Hematopoietic multipotent progenitor cell treated with erythropoietin and hydrocortisone succinate and interleukin-3 and kit ligand, for 6 days (in vitro differentiated cells): Measurements from ENCODE around the gene ZBTB12.
A peak's percentile ranks its signal among the peaks of the same experiment; 100 is the strongest.
"Not testable (repeated sequence)": the region's sequence is repeated elsewhere in the genome, so short reads cannot be mapped to it uniquely, and the experiment has no call there.

Experiments
- DNase-seq: peaks from one replicate; pipeline ENCODE4 v3.0.0-alpha.2; 2015

ZBTB12 gene

DNA sequence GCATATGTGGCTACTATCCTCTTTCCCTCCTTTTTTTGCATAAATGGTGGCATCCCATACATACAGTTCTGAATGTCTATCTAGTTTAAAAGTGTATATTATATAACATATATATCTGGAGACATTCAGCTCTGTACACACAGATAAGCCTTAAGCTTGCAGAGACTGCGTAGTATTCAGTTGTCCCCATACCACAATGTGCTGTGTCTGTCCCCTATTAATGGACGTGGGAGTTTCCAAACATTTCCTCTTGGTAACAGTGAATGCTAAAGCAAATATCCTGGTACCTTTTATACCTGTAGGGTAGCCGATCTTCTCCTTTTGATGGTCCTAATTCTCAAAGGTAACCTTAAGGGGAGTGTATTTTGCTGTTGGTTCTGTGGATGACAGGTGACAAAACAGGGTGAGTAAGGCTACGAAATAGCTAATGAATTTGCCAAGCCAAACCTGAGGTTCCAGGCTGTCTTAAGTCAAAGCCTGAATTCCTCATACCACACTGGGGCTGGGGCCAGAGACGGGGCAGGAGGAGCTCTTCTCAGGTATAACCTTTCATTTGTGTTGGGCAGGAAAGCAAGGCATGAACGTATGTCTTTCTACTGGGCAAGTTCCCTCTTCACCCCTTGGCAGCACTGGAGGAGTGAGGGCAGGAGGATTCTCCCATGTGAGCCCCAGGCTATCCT lies 17.9 kb upstream of the ZBTB12 start:
- DNase-seq: no peak

DNA sequence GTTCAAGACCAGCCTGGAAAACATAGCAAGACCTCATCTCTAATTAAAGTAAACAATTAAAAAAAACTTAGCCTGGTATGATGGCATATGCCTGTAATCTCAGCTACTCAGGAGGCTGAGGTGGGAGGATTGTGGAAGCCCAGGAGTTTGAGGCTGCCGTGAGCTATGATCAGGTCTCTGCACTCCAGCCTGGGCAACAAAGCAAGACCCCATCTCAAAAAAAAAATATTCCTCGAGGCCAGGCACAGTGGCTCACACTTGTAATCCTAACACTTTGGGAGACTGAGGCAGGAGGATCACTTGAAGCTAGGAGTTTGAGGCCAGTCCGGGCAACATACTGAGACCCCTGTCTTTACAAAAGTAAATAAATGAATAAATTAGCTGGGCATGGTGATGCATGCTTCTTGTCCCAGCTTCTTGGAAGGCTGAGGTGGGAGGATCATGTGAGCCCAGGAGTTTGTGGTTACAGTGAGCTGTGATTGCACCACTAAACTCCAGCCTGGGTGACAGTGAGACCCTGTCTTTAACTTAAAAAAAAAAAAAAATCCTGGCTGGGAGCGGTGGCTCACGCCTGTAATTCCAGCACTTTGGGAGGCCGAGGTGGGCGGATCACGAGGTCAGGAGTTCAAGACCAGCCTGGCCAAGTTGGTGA lies 16.3 kb upstream of the ZBTB12 start:
- no peak for DNase-seq

DNA sequence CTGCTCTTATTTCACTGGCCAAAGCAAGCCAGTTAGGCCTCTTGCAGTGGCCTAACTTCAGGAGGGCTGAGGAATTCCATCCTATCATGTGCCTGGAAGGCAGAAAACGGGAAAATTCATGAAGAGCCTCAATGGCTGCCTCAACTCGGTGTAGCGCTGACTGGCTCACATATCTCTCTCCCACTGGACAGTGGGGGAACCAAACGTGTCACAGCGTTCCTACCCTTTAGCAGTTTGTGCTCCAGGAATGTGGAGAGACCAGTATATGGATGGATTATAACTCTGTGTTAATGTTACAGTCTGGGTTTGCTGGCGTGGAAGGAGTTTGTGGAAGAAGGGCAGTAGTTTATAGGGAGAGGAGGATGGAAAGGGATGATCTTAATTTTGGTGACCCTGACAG lies 13.9 kb upstream of the ZBTB12 start:
- DNase-seq: no peak

DNA sequence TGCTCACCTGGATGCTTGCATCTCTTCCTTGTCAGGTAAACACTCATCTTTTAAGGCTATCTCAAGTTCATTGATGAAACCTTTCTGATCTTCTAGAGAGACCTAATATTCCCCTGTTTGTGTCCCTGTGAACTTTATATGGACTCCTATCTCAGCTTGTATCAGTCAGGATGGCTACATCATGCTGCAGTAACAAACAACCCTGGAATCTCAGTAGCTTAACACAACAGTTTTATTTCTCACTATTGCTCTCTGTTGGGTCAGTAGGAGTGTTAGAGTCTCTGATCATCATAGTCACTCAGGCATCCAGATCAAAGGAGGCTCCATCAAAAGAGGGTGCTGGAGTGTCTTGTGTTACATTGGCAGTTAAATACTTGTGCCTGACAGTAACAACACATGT lies 13.5 kb upstream of the ZBTB12 start:
- no peak for DNase-seq

DNA sequence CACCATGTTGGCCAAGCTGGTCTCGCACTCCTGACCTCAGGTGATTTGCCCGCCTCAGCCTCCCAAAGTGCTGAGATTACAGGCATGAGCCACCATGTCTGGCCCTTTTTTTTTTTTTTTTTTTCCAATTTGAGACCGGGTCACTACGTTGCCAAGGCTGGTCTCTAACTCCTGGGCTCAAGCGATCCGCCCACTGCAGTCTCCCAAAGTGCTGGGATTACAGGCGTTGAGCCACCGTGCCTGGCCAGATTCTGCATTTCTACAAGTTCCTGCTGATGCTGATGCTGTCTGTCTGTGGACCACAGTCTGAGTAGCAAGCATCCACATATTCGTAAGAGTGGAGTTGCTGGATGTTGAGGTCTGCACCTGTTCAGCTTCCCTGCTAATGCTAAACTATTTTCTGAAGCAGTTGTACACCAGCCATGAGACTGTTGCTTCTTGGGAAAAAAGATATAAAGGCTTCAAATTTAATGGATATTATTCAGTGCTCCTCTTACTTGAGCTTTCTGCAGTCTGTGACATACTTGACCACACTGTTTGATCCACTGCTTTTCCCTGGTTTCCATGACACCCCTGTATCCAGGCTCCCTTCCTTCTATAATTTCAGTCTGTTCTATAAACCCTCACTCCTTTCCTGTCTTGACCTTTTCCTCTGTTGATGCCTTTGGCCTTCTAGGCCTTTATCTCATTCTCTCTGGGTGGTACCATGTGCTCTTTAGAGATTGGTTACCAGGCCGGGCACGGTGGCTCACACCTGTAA lies 10.1 kb upstream of the ZBTB12 start:
- DNase-seq: no peak

DNA sequence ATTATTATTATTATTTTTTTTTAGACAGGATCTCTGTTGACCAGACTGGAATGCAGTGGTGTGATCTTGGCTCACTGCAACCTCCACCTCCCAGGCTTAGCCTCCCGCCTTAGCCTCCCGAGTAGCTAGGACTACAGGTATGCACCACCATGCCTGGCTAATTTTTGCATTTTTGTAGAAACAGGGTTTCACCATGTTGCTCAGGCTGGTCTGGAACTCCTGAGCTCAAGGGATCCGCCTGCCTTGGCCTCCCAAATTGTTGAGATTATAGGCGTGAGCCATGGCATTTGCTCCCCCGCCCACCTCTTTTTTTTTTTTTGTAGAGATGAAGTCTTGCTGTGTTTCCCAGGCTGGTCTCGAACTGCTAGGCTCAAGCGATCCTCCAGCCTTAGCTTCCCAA lies 7.4 kb upstream of the ZBTB12 start:
- not testable (repeated sequence) for DNase-seq

DNA sequence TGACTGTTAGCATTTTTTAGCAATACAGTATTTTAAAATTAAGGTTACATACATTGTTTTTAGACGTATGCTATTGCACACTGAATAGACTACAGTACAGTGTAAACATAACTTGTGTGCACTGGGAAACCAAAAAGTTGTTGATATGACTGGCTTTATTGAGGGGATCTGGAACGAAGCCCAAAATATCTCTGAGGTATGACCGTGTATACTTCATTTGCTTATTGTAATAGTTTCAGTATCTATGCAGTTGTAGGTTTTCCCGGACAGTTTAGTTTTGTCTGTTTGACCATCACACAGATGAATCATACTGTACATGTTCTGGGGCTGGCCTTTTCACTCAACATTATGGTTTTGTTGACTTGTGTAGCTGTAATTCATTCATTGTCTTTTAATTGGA lies 6.9 kb upstream of the ZBTB12 start:
- no peak for DNase-seq

DNA sequence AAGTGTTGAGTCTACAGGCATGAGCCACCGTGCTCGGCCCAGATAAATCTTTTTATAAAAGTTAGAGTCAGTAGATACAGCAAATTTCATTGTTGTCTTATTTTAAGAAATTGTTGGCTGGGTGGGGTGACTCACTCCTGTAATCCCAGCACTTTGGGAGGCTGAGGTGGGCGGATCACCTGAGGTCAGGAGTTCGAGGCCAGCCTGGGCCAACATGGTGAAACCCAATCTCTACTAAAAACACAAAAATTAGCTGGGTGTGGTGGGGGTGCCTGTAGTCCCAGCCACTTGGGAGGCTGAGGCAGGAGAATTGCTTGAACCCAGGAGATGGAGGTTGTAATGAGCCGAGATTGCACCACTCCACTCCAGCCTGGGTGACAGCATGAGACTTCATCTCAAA lies 6.4 kb upstream of the ZBTB12 start:
- DNase-seq: not testable (repeated sequence)

DNA sequence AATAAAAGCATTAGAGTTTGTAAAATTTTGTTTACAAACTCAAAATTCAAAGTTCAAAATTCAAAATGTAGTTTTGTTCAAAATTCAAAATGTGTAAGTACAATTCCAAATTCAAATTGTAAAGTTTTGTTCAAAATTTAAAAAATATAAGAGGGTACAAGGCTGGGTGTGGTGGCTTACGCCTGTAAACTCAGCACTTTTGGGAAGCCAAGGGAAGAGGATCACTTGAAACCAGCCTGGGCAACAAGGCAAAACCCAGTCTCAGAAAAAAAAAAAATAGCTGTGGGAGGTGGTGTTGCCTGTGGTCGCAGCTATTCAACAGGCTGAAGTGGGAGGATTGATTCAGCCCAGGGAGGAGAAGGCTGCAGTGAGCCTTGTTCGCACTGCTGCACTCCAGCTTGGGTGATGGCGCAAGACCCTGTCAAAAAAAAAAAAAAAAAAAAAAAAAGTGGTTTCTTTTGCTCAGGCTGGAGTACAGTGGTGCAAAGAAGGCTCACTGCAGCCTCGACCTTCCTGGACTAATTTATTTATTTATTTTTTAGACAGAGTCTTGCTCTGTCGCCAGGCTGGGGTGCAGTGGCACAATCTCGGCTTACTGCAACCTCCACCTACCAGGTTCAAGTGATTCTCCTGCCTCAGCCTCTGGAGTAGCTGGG lies 5.4 kb upstream of the ZBTB12 start:
- peak; percentile 64 for DNase-seq

DNA sequence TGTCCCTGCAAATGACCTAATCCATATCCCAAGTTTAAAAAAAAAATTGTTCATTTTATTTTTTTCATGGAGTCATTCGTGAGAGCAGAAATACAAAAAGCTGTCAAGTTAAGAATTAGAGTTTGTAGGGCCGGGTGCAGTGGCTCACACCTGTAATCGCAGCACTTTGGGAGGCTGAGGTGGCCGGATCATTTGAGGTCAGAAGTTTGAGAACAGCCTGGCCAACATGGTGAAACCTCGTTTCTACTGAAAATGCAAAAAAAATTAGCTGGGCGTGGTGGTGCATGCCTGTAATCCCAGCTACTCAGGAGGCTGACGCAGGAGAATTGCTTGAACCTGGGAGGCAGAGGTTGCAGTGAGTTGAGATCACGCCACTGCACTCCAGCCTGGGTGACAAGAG lies 4.8 kb upstream of the ZBTB12 start:
- DNase-seq: not testable (repeated sequence)

DNA sequence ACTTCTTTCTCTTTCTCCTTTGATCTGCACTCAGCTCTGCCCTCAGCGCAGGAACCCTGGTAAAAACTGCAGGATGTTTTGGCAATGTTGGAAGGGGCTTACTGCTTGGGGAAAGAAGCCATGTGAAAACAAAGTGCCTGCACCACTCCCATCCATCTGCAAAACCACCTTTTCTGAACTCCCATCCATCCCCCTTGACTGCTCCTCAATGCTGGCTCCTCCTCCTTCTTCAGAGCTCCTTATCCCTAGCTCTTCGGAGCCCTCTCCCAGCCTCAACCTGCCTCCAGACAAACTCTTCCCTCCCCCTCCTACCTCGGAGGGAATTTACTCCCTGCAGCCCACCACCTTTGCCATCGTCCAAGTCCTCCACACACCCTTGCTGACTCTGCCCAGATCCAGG lies 4.2 kb upstream of the ZBTB12 start:
- no peak for DNase-seq

DNA sequence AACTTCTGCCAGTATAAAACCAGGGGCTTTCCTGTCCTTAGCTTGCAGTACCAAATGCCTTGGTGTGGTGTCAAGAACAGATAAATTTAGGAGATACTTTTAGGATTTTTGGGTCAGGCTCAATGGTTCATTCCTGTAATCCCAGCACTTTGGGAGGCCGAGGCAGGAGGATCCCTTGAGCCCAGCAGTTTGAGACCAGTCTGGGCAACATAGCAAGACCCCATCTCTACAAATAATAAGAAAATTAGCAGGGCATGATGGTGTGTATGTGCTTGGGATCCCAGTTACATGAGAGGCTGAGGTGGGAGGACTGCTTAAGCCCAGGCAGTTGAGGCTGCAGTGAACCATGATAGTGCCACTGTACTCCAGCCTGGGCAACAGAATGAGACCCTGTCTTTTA lies 3.2 kb upstream of the ZBTB12 start:
- no peak for DNase-seq

DNA sequence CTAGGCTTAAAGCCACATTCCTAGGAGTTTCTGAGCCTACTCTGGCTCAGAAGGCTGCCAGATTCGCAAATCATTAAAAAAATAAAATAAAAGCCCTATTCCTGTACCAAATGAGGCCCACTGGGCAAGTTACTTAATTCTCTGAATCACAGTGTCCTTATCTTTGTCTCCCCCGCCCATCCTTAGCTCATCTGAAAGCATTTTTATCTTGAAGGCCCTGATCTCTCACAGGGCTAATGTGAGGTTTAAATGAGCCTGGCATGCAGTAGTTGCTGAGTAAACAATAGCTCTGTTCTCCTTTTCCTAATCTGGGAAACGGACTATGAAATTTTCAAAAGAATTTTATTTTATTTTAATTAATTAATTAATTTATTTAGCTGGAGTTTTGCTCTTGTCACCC lies 2.1 kb upstream of the ZBTB12 start:
- DNase-seq: peak; percentile 65

DNA sequence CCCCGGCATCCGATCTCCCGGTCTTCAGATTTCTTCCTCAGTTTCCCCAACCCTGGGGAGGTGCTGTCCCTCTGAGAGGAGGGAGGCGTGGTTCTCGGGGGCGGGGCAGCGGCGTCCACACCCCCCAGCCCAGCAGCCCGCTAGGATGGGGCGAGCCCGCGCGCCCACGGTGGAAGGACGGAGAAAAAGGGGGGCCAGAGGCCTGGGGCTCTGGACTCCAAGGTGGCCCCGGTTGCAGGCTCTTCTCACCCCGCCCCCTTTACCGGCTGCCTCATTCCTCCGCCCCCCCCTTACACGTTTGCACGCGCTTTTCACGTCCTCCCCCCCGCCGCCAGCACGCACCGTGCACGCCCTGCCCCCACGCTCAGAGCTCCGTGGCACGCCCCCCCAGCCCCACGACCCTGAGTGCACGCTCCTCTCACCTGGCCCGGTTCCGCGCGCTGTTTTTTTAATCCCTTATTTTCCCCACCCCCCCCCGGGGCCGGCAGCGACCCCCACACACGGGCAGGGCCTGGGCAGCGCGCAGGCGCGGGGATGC lies 402 bp downstream of the ZBTB12 start:
- peak; percentile 82 for DNase-seq

DNA sequence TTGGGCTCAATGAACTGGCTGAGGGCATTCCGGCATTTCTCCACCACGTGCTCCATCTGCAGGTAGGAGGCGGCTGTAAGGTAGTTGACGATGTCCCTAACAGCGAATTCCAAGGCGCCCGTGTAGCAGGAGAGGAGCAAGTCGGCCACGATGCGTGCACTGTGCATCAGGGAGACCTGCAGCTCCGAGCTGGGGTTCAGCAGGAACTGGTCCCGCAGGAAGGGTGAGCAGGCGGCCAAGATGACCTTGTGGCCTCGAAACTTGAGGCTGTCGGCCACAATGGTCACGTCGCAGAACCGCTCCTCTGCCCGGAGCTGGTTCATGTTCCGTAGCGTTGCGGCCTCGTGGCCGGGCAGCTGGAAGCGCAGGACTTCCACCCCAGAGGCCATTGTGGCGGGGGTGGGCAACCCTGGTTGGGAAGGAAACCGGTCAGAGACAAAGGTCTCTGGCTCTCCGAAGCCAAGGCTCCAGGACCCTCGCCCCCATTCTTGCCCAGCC lies 920 bp downstream of the ZBTB12 start:
- no peak for DNase-seq

DNA sequence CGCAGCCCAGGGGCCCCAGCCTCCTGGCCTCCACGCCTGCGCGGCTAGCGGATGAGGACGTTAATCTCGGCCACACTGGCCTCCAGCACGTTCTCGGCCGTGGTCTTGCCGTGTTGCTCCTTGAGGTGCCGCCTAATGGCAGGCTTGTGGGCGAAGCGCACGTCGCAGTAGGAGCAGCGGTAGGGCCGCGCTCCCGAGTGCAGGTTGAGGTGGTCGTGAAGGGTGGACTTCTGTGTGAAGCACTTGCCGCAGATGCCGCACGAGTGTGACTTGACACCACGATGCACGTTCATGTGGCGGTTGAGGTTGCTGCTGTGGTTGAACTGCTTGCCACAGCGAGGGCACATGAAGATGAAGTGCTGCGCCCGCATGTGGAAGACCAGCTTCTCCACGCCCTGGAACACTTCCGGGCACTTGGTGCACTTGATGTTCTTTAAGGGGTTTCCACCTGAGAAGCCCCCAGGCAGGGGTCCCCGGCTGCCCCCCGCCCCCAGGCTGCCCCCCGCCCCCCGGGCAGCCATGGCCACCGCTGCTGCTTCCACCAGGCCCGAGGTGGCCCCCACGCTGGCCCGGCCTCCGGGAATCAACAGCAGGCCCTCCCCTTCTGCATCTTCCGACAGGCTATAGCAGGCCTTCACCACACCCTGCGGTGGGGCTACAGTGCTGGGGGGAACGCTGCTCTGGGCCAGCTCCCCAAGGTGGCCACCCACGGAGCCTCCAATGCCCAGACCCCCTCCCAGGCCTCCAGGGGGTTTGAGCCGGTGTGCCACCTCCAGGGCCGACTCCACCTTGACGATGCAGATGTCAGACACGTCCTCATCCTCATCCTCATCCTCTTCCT lies 1.8 kb downstream of the ZBTB12 start:
- DNase-seq: no peak

DNA sequence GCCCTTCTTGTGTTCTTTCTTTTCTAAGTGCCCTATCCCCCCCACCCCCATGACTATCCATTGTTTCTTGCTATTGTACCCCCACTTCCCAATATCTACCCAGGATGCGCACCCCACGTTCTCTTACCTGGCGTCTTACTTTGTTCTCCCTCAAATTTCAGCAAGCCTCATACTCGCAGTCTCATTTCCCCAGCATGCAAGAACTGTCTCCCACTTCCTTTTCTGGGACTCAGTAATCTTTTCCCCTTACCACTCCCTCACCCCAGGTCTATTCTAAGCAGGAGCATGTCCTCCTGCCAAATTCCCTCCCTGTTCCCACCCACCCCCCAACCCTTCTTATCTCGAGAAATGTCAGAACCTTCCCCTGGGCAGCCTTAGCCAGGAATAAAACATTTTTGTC lies 2.7 kb downstream of the ZBTB12 start:
- no peak for DNase-seq

DNA sequence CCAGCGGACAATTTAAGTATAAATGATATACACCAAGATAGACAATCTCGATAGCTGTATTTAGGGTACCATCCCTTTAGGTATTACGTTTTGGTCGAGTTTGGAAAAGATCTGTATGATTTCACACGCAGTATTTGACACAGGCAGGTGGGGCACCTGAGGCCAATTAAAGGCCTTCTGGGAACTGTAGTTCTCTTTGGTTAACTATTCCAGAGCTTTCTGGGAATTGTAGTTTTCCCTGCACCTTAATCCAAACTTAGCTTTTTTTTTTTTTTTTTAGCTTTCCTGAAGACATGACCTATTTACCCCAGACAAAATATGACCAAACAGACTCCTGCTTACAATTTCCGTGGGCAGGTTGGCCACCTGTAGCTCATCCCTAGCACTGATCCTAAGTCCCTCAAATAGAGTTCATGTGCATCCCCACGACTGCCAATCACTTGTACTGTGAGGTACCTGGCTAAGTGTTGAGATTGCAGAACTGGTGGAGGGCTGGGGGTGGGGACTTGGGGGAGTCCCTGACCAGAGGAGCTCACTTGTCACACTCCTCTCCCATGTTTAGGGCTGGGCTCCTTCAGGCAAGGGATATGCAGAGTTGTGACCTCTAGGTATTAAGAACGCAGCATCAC lies 3.4 kb downstream of the ZBTB12 start:
- peak; percentile 87 for DNase-seq

DNA sequence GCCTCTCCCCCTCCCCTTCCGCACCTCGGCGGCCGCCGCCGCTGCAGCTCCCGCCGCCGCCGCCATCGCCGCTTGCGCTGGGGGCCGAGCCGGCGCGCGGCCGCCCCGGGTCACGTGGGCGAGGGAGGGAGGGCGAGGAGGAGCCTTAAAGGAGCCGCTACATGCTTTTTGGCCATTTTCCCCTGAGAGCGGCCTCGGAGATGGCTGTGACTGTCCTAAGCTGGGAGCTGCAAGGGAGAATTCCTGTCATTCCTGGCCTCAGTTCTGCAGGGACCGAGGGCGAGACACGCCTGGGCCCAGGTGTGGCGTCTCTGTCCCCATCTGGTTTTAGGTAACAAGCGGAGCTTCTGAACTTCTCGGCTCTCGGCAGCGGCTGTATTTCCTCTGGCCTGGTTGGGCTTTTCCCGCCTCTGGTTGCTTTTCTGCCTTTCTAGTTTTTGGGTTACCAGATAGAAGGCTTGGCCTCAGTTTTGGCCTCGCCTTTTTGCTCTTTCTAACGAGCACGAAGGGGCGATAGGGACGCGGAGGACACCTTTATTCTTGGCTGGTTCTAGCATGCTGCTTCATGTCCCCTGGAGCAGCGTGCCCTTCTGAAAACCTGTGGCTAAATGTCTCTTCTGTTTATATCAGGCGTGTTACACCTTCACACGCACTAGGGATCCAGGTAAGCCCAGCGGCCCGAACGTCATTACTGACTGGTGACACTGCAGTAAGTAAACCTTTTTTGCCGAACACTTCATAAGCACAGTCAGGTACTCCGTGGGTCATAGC lies 4.1 kb downstream of the ZBTB12 start, which contains the start of gene EHMT2:
Gene EHMT2 (minus strand): TSS at position 87 of the 771 bp plus-strand sequence. CDS start 21 bp downstream, at position 66.
- DNase-seq: peak; percentile 93

DNA sequence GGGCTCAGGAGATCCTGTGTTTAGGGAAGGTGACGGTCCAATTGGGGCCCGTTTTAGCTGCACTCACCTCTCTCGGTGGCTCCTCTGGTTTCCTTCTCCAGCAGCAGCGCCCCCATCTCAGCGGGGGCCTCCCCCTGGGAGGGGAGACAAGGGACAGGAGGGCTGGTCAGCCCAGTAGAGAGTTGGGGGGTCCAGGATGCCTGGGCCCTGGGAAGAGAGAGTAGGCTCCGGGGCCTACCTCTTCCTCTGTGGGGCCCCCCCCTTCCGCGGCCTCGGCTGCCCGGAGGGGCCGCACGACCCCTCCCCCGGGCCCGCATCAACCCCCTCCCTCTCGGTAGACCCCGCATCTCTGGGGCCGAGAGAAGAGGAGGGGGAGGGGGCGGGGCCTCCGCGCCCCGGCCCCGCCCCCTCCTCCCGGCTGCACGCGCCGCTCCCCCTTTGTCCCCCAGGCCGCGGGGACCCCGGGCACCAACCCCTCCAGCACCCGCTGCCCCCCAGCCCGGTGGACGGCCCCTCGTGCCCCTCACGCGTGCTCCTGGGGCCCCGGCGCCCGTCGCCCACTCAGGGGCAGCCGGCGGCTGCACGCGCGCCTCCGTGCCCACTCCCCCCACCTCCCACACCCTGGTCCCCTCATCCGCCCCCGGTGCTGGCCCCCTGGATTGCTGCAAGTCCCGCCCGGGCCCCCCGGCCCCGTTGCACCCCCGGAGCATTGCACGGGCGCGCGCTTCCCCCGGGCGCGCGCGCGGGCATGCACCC lies 4.9 kb downstream of the ZBTB12 start:
- no peak for DNase-seq
